ENCODE results near the gene TM4SF4.

GRCh38 chr3:149538371-149538770 is 63.9 kb downstream of the TM4SF4 start:
- TF ChIP-seq CTCF (IDR thresholded peaks at IDR 0.05) (no peak), NR3C1 (CRISPR knock-in tag; conservative IDR thresholded peaks at IDR 0.05; ENCODE audit: low read depth) (no peak), HMGXB4 (CRISPR knock-in tag; IDR thresholded peaks at IDR 0.05) (no peak), ZBTB21 (CRISPR knock-in tag; IDR thresholded peaks at IDR 0.05; ENCODE audit: borderline replicate concordance) (no peak), USF2 (CRISPR knock-in tag; IDR thresholded peaks at IDR 0.05) (no peak), FOXP4 (CRISPR knock-in tag; IDR thresholded peaks at IDR 0.05) (no peak)
